Measurements from ENCODE around the gene NRCAM. TPM values are rescaled to one million over a fixed set of nuclear protein-coding genes. Genes with fewer than 3 reads are reported as not detected.

Gene NRCAM
- total RNA-seq, 1 experiment from 2014 or later = 1.1 TPM

DNA sequence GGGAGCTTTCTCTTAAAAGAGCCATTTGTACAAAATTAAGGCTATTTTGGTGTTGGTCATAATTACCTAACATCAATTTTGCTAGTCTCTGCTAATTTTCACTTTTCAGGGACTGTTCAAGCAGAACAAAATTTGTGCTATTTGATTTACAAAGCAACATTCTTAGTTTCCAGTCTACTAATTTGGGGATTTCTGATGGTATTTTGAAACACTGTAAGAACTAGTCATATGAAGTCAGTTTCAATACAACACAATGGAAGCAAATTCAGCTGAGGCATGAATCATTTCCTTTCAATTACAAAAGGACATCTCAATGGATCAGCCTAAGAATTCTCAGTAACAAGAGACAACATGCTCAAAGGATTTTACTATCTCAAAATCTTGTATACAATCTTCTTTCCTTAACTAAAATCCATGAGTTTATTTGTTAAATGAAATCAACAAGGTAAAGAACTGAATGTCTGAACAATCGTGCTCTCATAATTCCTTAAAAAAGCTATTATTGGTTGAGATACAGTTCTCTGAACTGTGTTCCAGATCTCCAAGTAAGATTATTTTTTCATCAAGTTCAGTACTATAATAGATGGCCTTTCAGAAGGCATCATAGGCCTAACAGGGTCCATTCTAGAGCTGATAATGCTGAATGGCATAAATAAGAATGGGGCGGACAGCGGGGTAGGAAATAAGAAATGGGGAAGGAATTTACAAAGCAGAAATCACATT is 144.6 kb downstream of the NRCAM start:
- Mint-ChIP-seq H3K27ac (ENCODE audit: low read depth, unreplicated experiment) (peak overlapping the region; percentile 88), H3K4me1 (ENCODE audit: insufficient read depth, unreplicated experiment) (peaks cover 40% of the 10 kb centered on the region), H3K27me3 (ENCODE audit: insufficient read depth, unreplicated experiment) (no peaks in the 10 kb centered on the region), H3K4me3 (ENCODE audit: unreplicated experiment) (no peak overlapping the region), H3K36me3 (ENCODE audit: insufficient read depth, unreplicated experiment) (no peaks in the 10 kb centered on the region), H3K9me3 (ENCODE audit: unreplicated experiment) (no peaks in the 10 kb centered on the region)
- peak; percentile 79 for DNase-seq (ENCODE audit: unreplicated experiment)
- POLR2A ChIA-PET = interaction anchor here (1.3 to 1.7 kb wide), 3 partner anchors 8 to 213 kb away, joined by 3 to 5 read pairs (median 3); no protein-coding TSS in a partner anchor
- no TSS peak for BruUV-seq (replicated peaks)
- CTCF ChIA-PET = interaction anchor here (0.5 kb wide), 1 partner anchor 137 kb away, joined by 3 read pairs; no protein-coding TSS in a partner anchor
- intact Hi-C loops (cut with micrococcal nuclease) = loop anchor here (5.0 kb wide), 1 partner anchor 36 kb away; no protein-coding TSS in a partner anchor
- no peak for TF ChIP-seq CTCF (IDR thresholded peaks at IDR 0.05; ENCODE audit: unreplicated experiment)

DNA sequence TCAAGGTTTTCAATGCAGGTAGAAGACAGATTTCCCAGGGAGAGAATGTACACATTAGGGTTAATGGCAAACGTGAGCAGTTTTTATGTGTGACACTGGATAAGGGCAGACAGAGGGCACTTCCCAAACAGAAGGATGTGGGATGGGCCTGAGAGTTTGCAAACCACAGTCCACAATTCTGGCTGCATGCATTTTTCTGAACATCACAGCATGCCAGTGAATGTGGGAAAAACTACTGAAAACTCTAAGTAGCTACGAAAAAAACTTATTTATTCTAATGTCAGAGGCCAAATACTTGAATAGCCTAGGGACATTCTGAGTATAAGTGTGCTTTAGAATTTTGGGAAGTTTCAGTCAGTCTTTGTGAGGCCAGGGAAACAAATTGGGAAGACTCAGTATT is 145.9 kb downstream of the NRCAM start:
- Mint-ChIP-seq H3K27ac (ENCODE audit: low read depth, unreplicated experiment) (peak overlapping the region; percentile 88), H3K9me3 (ENCODE audit: unreplicated experiment) (no peaks in the 10 kb centered on the region), H3K4me1 (ENCODE audit: insufficient read depth, unreplicated experiment) (peaks cover 40% of the 10 kb centered on the region), H3K27me3 (ENCODE audit: insufficient read depth, unreplicated experiment) (no peaks in the 10 kb centered on the region), H3K36me3 (ENCODE audit: insufficient read depth, unreplicated experiment) (no peaks in the 10 kb centered on the region), H3K4me3 (ENCODE audit: unreplicated experiment) (no peak overlapping the region)
- BruUV-seq (replicated peaks) = no TSS peak
- DNase-seq (ENCODE audit: unreplicated experiment) = peak; percentile 34
- POLR2A ChIA-PET = interaction anchor here (0.6 to 1.5 kb wide), 4 partner anchors 10 to 308 kb away, joined by 3 read pairs; partner anchors contain the start of gene LAMB1
- CTCF ChIA-PET = interaction anchor here (0.6 to 1.2 kb wide), 3 partner anchors 13 to 159 kb away, joined by 3 to 5 read pairs (median 3); no protein-coding TSS in a partner anchor
- intact Hi-C loops (cut with micrococcal nuclease) = loop anchor here (5.0 kb wide), 1 partner anchor 37 kb away; no protein-coding TSS in a partner anchor
- TF ChIP-seq CTCF (IDR thresholded peaks at IDR 0.05; ENCODE audit: unreplicated experiment) = no peak

DNA sequence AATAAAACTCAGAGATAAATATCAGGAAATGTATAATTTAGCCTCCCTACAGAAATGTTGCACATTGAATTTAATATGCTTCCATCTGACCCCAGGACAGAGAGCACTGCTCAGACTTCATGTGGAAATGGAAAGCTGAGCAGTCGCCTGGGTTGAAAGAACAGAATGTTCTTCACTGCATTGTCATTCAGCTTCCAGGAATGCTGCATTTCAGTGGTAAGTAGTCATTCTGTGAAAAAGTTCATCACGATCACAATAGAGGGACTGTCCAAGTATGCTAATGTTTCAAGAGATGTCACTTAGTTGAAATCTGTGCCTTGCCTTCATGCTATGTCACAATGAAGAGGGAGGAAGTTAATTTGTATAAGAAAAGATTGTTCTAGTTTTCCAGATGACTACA is 147.3 kb downstream of the NRCAM start:
- ChIA-PET POLR2A (interaction anchor here (0.6 to 1.4 kb wide), 7 partner anchors 8 to 247 kb away, joined by 3 to 4 read pairs (median 3); no protein-coding TSS in a partner anchor), CTCF (interaction anchor here (0.7 to 1.2 kb wide), 3 partner anchors 11 to 1700 kb away, joined by 3 read pairs; no protein-coding TSS in a partner anchor)
- no TSS peak for BruUV-seq (replicated peaks)
- H3K27ac Mint-ChIP-seq (ENCODE audit: low read depth, unreplicated experiment) = peak overlapping the region; percentile 88
- H3K27me3 Mint-ChIP-seq (ENCODE audit: insufficient read depth, unreplicated experiment) = no peaks in the 10 kb centered on the region
- no peaks in the 10 kb centered on the region for H3K9me3 Mint-ChIP-seq (ENCODE audit: unreplicated experiment)
- H3K4me3 Mint-ChIP-seq (ENCODE audit: unreplicated experiment) = no peak overlapping the region
- peaks cover 40% of the 10 kb centered on the region for H3K4me1 Mint-ChIP-seq (ENCODE audit: insufficient read depth, unreplicated experiment)
- intact Hi-C loops (cut with micrococcal nuclease) = no loop called here
- no peak for TF ChIP-seq CTCF (IDR thresholded peaks at IDR 0.05; ENCODE audit: unreplicated experiment)
- DNase-seq (ENCODE audit: unreplicated experiment) = peak; percentile 64
- H3K36me3 Mint-ChIP-seq (ENCODE audit: insufficient read depth, unreplicated experiment) = no peaks in the 10 kb centered on the region

DNA sequence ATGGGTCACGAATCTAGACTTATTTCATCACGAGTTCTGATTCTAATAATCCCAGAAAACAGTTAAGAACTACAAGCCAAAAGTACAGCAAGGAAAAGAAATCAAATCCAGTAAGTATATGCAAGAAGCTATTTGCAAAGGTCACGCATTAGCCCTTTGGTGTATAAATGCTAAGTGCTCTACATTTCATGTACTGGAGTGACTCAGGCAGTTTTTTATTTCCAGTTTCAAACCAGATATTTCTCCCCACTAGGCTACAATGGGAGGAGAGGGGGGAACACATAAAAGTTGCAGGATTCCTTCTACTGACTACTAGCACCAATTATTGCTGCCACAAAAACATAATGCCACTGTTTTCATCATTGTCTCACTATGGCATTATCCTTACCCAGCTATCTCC is 148.0 kb downstream of the NRCAM start:
- H3K27ac Mint-ChIP-seq (ENCODE audit: low read depth, unreplicated experiment) = peak overlapping the region; percentile 88
- BruUV-seq (replicated peaks) = no TSS peak
- H3K36me3 Mint-ChIP-seq (ENCODE audit: insufficient read depth, unreplicated experiment) = no peaks in the 10 kb centered on the region
- intact Hi-C loops (cut with micrococcal nuclease) = no loop called here
- no peaks in the 10 kb centered on the region for H3K27me3 Mint-ChIP-seq (ENCODE audit: insufficient read depth, unreplicated experiment)
- ChIA-PET CTCF (interaction anchor here (0.7 to 1.2 kb wide), 3 partner anchors 39 to 1700 kb away, joined by 3 read pairs; no protein-coding TSS in a partner anchor), POLR2A (interaction anchor here (0.6 to 1.4 kb wide), 6 partner anchors 9 to 247 kb away, joined by 3 to 4 read pairs (median 3); no protein-coding TSS in a partner anchor)
- TF ChIP-seq CTCF (IDR thresholded peaks at IDR 0.05; ENCODE audit: unreplicated experiment) = no peak
- H3K4me3 Mint-ChIP-seq (ENCODE audit: unreplicated experiment) = no peak overlapping the region
- no peak for DNase-seq (ENCODE audit: unreplicated experiment)
- H3K9me3 Mint-ChIP-seq (ENCODE audit: unreplicated experiment) = no peaks in the 10 kb centered on the region
- peaks cover 40% of the 10 kb centered on the region for H3K4me1 Mint-ChIP-seq (ENCODE audit: insufficient read depth, unreplicated experiment)

Data from MCF 10A (cell line).